Endometrium (tissue), 2 donors: Measurements from ENCODE around the gene SPATA13.
"Not testable (repeated sequence)": the region's sequence is repeated elsewhere in the genome, so short reads cannot be mapped to it uniquely, and the experiment has no call there.

ENCODE experiments used
- FAIRE-seq: peaks from 2 replicates; lab custom pipeline; 2012; peaks lifted over from hg19 to GRCh38; lab: Jason Lieb, UNC
- donor health status: control.
- donor health status: control.

Gene SPATA13

DNA sequence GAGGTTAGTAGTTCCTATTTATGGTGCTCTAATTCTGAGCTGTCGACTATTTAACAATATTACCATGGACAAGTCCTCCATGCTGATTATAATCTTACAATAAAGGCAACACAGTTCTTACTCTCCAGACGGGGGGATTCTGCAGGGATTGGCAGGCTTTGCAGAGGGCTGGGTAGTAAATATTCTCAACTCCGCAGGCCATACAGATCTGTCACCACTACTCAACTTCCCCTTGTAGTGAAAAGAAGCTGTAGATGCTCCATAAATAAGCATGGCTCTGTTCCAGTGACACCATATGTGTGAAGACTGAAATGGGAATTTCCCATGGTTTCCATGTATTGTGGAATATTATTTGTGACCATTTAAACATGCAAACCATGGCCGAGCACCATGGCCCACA is 158.4 kb downstream of the SPATA13 start:
- FAIRE-seq: not testable (repeated sequence)

DNA sequence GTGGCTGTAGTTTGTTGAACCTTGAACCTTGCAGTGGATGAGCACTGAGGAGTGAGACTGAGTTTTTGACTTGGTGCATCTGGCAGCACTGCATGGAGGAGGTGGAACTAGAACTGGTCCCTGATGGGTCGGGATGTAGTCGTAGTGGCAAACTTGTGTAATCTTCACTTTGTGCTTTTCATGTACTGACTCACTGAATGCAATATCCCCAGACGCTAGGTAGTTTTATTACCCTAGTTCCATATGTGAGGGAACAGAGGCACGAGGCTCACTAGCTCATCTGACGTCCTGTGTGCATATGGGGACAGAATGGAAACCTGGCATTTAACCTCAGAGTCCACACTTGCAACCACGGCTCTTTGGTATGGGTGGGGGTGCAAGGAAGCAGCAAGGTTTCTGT is 159.1 kb downstream of the SPATA13 start:
- not testable (repeated sequence) for FAIRE-seq

DNA sequence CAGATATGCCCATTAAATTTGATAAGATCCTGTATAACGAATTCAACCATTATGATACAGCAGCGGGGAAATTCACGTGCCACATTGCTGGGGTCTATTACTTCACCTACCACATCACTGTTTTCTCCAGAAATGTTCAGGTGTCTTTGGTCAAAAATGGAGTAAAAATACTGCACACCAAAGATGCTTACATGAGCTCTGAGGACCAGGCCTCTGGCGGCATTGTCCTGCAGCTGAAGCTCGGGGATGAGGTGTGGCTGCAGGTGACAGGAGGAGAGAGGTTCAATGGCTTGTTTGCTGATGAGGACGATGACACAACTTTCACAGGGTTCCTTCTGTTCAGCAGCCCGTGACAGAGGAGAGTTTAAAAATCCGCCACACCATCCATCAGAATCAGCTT is 160.9 kb downstream of the SPATA13 start:
- FAIRE-seq: not testable (repeated sequence)

DNA sequence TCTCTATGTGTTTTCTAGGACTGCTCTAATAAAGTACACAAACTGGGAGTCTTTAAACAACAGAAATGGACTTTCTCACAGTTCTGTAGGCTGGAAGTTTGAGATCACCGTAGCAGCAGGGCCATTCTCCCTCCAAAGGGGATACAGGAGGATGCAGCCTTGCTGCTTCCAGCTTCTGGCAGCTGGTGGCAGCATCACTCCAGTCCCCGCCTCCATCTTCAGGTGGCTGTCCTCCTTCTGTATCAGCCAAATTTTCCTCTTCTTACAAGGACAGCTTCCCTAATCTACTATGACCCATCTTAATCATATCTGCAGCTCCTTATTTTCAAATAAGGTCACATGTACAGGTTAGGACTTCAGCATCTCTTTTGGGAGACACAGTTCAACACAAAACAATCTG is 161.9 kb downstream of the SPATA13 start:
- FAIRE-seq: not testable (repeated sequence)

DNA sequence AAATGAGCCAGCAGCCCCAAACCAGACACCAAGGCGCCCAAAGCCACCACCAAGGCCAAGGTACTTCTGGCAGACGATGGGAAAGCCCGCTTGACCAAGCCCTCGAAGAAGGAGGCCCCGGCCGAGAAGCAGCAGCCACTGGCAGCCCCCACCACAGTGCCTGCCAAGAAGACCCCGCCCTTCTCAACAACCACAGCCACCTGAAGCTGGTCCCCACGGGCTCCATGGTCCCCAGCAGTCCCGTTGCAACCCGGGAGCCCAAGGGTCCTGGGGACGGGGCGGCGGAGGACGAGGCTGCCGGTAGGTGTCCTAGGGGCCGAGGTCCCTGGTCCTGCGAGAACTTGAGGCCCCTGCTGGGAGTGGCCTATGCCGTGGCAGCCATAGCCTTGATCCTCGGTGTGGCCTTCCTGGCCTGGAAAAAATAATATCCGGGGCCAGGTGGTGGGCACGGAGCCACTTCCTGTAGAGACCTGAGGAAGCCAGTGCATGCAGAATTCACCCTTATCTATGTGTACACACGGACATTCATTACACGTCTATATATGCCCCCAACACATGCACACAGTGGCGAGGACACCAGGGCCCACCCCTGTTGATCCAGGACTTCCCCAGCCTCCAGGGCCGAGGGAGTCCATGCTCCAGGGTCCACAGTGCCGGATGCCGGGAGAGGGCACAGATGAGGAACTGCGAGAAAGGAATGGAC is 162.7 kb downstream of the SPATA13 start:
- no peak for FAIRE-seq

DNA sequence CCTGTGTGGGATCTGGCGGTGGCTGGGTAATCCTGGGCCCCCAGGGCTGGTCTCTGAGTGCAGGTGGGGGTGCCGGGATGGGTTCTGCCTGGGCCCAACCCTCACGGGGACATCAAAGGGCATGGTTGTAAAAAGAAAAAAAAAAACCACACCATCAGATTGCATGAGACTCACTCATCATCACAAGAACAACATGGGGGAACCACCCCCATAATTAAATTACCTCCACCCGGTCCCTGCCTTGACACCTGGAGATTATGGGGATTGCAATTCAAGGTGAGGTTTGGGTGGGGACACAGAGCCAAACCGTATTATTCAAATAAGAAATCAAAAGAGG is 163.2 kb downstream of the SPATA13 start:
- FAIRE-seq: no peak

DNA sequence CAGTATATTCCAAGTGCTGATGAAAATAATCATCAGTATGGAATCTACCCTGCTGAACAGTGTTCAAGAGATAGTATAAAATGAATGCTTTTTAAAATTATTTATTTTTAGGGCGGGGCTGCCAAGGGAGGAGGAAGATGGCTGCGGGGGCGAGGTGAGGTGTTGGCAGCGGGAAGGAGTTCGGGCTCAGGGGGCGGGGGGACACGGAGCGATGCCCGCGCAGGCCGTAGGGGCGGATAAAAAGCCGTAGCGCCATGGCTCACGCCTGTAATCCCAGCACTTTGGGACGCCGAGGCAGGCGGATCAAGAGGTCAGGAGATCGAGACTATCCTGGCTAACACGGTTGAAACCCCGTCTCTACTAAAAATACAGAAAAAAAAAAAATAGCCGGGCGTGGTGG is 167.1 kb downstream of the SPATA13 start:
- not testable (repeated sequence) for FAIRE-seq

DNA sequence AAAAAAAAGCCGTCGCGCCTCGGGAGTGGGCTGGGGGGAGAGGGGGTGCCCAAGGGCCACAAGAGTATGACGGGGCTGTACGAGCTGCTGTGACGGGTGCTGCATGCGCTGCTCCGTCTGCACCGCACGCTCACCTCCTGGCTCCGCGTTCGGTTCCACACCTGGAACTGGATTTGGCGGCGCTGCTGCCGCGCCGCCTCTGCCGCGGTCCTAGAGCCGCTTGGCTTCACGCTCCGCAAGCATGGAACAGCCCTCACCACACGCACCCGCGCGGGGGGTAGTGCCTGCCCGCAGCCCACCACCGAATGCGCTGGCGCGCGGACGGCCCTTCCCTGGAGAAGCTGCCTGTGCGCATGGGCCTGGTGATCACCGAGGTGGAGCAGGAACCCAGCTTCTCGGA is 167.6 kb downstream of the SPATA13 start:
- FAIRE-seq: no peak

DNA sequence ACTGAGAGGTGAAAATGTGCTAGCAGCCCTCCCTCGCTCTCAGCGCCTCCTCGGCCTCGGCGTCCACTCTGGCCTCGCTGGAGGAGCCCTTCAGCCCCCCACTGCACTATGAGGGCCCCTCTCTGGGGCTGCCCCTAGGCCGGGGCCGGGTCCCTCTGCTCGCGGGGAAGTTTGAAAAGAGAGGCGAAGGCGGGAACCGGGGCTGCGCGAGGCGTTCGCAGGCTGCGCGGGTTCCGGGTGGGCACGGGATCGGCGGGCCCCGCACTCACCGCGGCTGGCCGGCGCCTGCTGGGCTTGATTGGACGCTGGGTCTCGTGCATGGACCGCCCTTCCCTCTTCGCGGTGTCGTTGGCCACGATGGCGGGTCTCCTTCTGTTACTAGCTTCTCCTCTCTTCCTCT is 178.2 kb downstream of the SPATA13 start:
- no peak for FAIRE-seq

DNA sequence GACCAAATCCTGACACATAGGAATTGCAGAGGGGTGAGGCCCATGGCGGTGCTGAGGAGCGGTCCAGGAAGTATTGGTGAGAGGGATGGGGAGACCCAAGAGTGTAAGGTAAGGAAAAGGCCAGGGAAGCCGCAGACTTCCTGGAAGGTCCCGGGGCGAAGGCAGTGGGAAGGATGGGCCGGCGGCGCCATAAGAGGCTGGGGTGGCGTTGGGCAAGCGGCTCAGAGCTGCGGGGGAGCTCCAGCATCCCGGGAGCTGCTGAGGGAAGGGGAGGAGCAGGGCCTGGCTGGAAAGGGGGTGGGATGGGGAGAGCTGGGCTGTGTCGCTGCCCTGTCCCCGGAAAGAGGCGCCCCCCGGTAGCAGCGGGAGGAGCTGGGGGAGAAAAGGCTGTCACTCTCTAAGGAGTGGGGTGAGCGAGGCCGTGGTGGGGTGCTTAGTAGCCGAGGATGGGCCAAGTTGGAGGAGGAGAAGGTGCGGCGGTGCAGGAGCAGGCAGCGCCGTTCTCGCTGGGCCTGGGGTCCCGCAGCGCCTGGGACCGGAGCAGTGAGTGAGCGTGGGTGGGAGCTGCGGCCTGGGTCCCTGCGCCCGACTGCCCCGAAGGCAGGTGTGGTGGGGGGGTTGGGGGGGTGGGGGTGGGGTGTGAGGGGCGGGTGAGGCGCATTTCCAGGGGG is 179.6 kb downstream of the SPATA13 start:
- FAIRE-seq: no peak

DNA sequence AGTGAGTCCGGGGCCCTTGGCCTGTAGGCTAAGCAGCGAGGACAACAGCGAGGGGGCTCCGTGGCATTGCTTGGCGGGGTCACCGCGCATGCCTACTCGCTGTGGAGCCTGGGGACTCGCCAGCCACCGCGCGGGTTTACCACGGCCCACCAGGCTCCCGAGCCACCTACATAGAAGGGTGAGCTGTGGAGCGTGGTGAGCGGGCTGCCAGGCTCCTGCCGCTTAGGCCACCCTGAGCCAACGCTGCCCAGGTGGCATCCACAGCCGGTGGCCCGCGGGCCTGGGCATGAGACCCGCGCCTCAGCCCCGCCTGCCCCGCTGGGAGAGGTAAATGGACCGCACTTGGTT is 180.1 kb downstream of the SPATA13 start:
- FAIRE-seq: no peak

DNA sequence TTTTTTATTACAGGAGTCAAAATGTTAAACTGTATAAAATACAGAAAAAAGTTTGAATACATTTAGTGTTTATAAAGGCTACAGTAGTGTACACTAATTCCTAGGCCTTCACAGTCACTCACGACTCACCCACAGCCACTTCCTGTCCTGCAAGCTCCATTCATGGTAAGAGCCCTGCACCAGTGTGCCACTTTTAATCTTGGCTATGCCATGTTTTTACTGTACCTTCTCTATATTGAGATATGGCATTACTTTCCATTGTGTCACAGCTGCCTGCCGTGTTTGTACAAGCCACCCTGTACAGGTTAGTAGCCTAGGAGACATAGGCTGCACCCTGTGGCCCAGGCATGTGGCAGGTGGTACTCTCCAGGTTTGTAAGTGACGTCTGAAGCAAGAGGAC is 180.9 kb downstream of the SPATA13 start:
- no peak for FAIRE-seq

DNA sequence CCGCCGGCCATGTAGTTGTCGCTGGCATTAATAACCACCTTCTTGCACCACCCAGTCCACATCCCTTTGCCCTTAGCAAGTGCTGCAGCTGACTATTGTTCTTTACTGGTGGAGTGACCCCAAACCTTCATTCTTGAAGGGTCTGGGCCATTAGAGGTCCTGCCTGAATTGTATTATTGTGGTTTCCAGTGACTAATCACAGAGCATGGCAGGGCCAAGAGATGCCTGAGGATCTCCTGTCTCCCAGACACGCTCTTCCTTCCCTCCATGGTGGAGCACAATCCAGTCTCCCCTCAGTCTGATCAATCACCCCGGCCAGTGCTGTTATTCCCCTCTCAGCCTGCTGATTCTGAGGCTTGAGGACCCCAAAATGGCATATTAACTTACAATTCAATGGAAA is 187.9 kb downstream of the SPATA13 start:
- no peak for FAIRE-seq

DNA sequence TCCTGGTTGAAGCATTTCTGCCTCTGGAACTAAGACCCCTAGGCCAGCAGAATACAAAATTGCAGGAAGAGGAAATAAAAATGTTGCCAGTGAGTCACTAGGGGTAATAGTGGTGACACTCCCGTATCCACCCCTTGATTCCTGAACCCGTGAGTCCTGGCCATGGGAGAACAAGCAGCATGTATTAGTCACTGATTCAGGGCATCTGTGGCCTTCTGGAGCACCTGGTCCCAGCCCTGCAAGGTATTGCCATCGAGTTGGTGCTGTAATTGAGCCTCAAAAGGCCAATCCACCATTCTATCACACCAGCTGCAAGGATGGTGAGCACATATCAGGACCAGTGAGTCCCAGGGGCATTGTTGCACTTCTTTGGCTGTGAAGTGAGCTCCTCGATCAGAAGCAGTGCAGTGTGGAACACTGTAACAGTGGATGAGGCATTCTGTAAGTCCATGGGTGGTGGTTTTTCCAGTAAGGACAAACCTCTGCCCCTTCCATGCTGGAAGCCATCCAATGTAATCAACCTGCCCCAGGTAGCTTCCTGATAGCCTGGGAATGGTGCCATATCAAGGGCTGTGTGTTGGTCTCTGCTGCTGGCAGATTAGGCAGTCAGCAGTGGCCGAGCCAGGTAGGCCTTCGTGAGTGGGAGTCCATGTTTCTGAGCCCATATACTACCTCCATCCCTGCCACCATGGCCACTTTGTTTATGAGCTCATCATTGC is 188.4 kb downstream of the SPATA13 start:
- no peak for FAIRE-seq

DNA sequence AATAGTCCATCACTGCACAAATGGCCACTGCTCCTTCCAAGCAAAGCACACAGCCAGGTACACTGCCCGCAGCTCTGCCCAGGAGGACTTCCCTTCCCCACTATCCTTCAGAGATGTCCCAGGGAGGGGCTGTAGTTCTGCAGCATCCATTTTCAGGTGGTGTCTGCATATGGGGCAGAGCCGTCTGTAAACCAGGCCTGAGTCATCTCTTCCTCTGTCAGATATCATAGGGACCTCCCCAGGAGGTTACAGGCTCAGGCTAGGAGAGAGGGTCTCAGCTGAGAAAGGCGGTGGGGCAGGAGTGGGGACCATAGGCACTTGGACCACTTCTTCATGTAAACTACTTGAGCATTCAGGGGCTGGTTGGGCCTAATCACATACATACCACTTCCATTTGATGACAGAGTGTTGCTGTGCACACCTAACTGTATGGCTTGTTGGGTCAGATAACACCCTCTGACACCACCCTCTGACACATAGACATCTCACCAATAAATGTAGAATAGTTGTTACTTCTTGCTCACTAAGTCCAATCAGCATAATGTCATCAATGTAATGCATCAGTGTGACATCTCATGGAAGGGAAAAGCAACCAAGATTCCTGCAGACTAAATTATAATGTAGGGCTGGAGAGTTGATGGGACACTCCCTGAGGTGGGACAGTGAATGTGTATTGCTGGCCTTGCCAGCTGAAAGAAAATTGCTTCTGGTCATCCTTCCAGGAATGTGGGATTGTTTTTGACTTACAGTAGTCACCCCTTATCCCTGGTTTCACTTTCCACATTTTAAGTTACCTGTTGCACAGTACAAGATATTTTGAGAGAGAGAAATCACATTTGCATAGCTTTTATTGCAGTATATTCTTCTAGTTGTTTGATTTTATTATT is 189.5 kb downstream of the SPATA13 start:
- FAIRE-seq: not testable (repeated sequence)

DNA sequence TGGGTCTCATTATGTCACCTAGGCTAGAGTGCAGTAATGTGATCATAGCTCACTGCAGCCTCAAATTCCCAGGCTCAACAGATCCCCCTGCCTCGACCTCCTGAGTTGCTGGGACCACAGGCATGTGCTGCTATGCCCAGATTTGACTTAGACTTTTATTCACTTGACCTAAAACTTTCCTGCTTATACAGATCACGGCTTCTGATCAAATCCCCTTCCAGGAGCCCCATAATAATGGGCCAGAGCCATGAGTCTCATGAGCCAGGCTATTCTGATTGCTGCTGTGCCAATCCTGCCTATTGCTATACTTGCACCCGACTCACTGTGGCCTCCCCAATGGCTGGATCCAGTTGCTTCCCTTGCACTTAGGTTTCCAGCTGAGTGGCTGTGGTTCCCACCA is 190.9 kb downstream of the SPATA13 start:
- FAIRE-seq: no peak

DNA sequence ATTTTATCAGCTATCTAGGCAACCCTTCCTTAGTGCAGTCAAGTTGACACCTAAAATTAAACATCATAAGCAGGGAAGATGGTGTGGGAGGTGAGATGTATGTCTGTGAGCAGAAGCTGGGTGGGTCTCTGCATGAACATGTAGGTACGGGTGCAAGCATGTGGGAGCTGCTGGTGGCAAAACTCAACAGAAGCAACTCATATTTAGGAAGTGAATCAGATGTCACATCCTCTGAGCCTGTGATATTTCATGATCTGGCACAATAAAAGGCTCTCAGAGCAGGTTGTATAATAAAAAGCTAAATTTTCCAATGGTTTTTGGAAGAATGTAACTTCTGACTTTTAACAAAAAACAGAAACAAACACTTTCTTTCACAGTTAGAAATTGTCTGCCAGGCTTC is 193.2 kb downstream of the SPATA13 start:
- FAIRE-seq: no peak

DNA sequence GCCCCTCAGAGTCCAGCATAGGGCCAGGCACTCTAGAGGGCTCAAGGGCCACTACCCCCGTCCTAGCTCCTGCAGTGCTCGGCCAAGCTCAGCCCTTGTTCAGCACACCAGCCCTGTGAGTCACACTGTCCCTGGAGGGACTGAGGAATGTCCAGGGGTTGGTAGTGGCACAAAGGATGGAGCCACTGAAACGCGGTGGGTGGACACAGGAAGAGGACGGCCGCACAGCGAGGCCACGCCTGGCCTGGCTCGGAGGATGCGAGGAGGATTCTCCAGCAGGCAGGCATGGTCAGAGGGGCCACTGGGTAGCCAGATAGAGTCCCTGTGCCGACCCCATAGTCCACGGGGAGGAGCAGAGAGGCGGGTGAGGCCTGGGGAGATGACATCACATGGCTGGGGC is 194.6 kb downstream of the SPATA13 start:
- FAIRE-seq: no peak

DNA sequence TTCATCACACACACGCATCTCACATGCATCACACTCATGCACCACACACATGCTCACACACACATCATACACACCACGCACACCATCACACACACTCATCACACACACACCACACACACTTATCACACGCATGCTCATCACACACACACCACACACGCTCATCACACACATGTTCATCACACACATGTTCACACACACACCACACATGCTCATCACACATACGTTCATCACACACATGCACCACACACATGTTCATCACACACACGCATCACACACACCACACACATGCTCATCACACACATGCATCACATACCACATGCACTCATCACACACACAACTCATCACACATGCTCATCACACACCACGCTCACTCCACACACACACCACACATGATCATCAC is 195.8 kb downstream of the SPATA13 start:
- no peak for FAIRE-seq
